Loucy (cell line): ENCODE measurements around the gene BAZ1A.

Experiments used
- H2AFZ ChIP-seq: fragments of 200-600 bp; sonication (generic); 2 replicates; pipeline ENCODE4 v1.6.0; 2016; ENCODE audit warnings: antibody characterized with exemption, mild to moderate bottlenecking, low read length, moderate library complexity
- H3F3A ChIP-seq: fragments of 200-600 bp; 2 replicates; pipeline ENCODE4 v1.6.0; 2016; ENCODE audit warnings: antibody characterized with exemption, low read depth, mild to moderate bottlenecking
- H3K27me3 ChIP-seq: fragments of 200-600 bp; sonication (generic); 2 replicates; pipeline ENCODE4 v1.6.1; 2014; ENCODE audit warnings: low read length, mild to moderate bottlenecking; ENCODE audit not compliant: insufficient read depth, poor library complexity, severe bottlenecking
- H3K36me3 ChIP-seq: fragments of 200-600 bp; sonication (generic); 2 replicates; pipeline ENCODE4 v1.6.1; 2016; ENCODE audit warnings: low read length; ENCODE audit not compliant: insufficient read depth
- H3K4me1 ChIP-seq: fragments of 200-600 bp; sonication (generic); 2 replicates; pipeline ENCODE4 v1.5.1; 2014; ENCODE audit warnings: low read length, mild to moderate bottlenecking; ENCODE audit not compliant: insufficient read depth, poor library complexity, severe bottlenecking
- H3K4me2 ChIP-seq: fragments of 200-600 bp; sonication (generic); 2 replicates; pipeline ENCODE4 v1.6.0; 2014; ENCODE audit warnings: antibody characterized with exemption, low read length, low read depth, mild to moderate bottlenecking; ENCODE audit not compliant: poor library complexity, severe bottlenecking
- H3K4me3 ChIP-seq: fragments of 200-600 bp; sonication (generic); 2 replicates; pipeline ENCODE4 v1.5.1; 2014; ENCODE audit warnings: low read length, mild to moderate bottlenecking, mixed read lengths; ENCODE audit not compliant: poor library complexity, severe bottlenecking
- H3K79me2 ChIP-seq: fragments of 200-600 bp; sonication (generic); 2 replicates; pipeline ENCODE4 v1.6.1; 2014; ENCODE audit warnings: low read length; ENCODE audit not compliant: insufficient read depth
- H3K9ac ChIP-seq: fragments of 200-600 bp; sonication (generic); 2 replicates; pipeline ENCODE4 v1.6.0; 2014; ENCODE audit warnings: mild to moderate bottlenecking, low read depth, low read length, moderate library complexity; ENCODE audit not compliant: poor library complexity, severe bottlenecking
- H3K9me2 ChIP-seq: fragments of 200-600 bp; sonication (generic); replicated peaks from 2 replicates; pipeline ENCODE4 v1.6.1; 2016; ENCODE audit warnings: low read depth, low read length, mixed read lengths
- H3K9me3 ChIP-seq: fragments of 200-600 bp; sonication (generic); 2 replicates; pipeline ENCODE4 v1.6.1; 2014; ENCODE audit warnings: mild to moderate bottlenecking, antibody characterized with exemption, low read length, low read depth; ENCODE audit not compliant: insufficient read depth
- H4K20me1 ChIP-seq: fragments of 200-600 bp; sonication (generic); 2 replicates; pipeline ENCODE4 v1.6.0; 2014; ENCODE audit warnings: antibody characterized with exemption, low read length, mild to moderate bottlenecking; ENCODE audit not compliant: insufficient read depth, poor library complexity, severe bottlenecking
- CTCF ChIP-seq: fragments of 200-600 bp; sonication (generic); conservative IDR thresholded peaks from 2 replicates; pipeline ENCODE4 v1.5.1; 2014; ENCODE audit warnings: mild to moderate bottlenecking, antibody characterized with exemption, low read length
- EZH2phosphoT487 ChIP-seq: fragments of 200-600 bp; IDR thresholded peaks from 2 replicates; pipeline ENCODE4 v1.6.1; 2018; ENCODE audit warnings: antibody characterized with exemption, mild to moderate bottlenecking, moderate library complexity, borderline replicate concordance

BAZ1A gene

GRCh38 chr14:34837801-34838322, 37.3 kb downstream of the BAZ1A start:
- H3K36me3 ChIP-seq: peaks cover 4% of the 10 kb centered on the region; the same call in 1 of the 2 replicates
- no peak overlapping the region for H3K4me2 ChIP-seq
- H4K20me1 ChIP-seq: peaks cover 3% of the 10 kb centered on the region

GRCh38 chr14:34835312-34835711, 39.8 kb downstream of the BAZ1A start:
- Histone ChIP-seq H3K4me3 (no peak overlapping the region), H3K36me3 (no peaks in the 10 kb centered on the region), H3K27me3 (no peaks in the 10 kb centered on the region), H3K4me2 (no peak overlapping the region), H3F3A (no peaks in the 10 kb centered on the region), H3K9me2 (no peaks in the 10 kb centered on the region), H2AFZ (no peak overlapping the region), H4K20me1 (peaks cover 3% of the 10 kb centered on the region), H3K4me1 (peaks cover 6% of the 10 kb centered on the region), H3K9me3 (no peaks in the 10 kb centered on the region), H3K79me2 (peaks cover 31% of the 10 kb centered on the region; the same call in 1 of the 2 replicates), H3K9ac (no peak overlapping the region)
- TF ChIP-seq CTCF: no peak
- no peak for TF ChIP-seq EZH2phosphoT487

More at GRCh38 chr14:34837801-34838322, 37.3 kb downstream of the BAZ1A start:
- Histone ChIP-seq H3K4me3 (no peak overlapping the region), H2AFZ (no peak overlapping the region), H3K4me1 (peaks cover 6% of the 10 kb centered on the region), H3K27me3 (no peaks in the 10 kb centered on the region), H3K79me2 (peaks cover 24% of the 10 kb centered on the region; the same call in 1 of the 2 replicates), H3K9me2 (no peaks in the 10 kb centered on the region), H3F3A (no peaks in the 10 kb centered on the region), H3K9me3 (no peaks in the 10 kb centered on the region), H3K9ac (no peak overlapping the region)
- TF ChIP-seq CTCF (no peak), EZH2phosphoT487 (no peak)

GRCh38 chr14:34833549-34834523, 41.3 kb downstream of the BAZ1A start:
- no peaks in the 10 kb centered on the region for H3K9me3 ChIP-seq
- TF ChIP-seq CTCF (no peak), EZH2phosphoT487 (no peak)
- no peaks in the 10 kb centered on the region for H3F3A ChIP-seq
- H3K4me2 ChIP-seq: no peak overlapping the region
- H3K9ac ChIP-seq: no peak overlapping the region
- H3K36me3 ChIP-seq: no peaks in the 10 kb centered on the region
- H2AFZ ChIP-seq: no peak overlapping the region
- no peaks in the 10 kb centered on the region for H3K27me3 ChIP-seq
- no peak overlapping the region for H3K4me3 ChIP-seq
- H4K20me1 ChIP-seq: peaks cover 3% of the 10 kb centered on the region
- H3K79me2 ChIP-seq: peaks cover 32% of the 10 kb centered on the region; the same call in 1 of the 2 replicates
- H3K9me2 ChIP-seq: no peaks in the 10 kb centered on the region
- peaks cover 6% of the 10 kb centered on the region for H3K4me1 ChIP-seq
